K562 (cell line): ENCODE measurements around the gene SMAD3. TPM values are rescaled to one million over a fixed set of nuclear protein-coding genes. Genes with fewer than 3 reads are reported as not detected.

Experiments used
- ARID1B ChIP-seq: fragments of 450-650 bp; IDR thresholded peaks from 2 replicates; pipeline ENCODE4 v1.6.1; 2016; ENCODE audit warnings: antibody characterized with exemption, mild to moderate bottlenecking, inconsistent platforms
- CBFA2T3 ChIP-seq: fragments of 450-650 bp; IDR thresholded peaks from 2 replicates; pipeline ENCODE4 v1.6.1; 2017
- CXXC5 ChIP-seq: fragments of 250-450 bp; sonication (Bioruptor Pico); IDR thresholded peaks from 2 replicates; pipeline ENCODE4 v1.8.0; 2022; ENCODE audit warnings: inconsistent platforms, mild to moderate bottlenecking, moderate library complexity
- EP300 ChIP-seq: IDR thresholded peaks from 2 replicates; pipeline ENCODE4 v1.6.1; 2012; ENCODE audit warnings: low read length, improper control_type of control experiment
- KLF6 ChIP-seq: fragments of 250-450 bp; sonication (Bioruptor Pico); IDR thresholded peaks from 2 replicates; pipeline ENCODE4 v1.4.0; 2020; ENCODE audit warnings: mild to moderate bottlenecking, moderate library complexity, borderline replicate concordance
- MTA2 ChIP-seq: fragments of 450-650 bp; IDR thresholded peaks from 2 replicates; pipeline ENCODE4 v1.6.1; 2016; ENCODE audit warnings: low read depth
- MYNN ChIP-seq, 2 experiments: sonication (generic); formaldehyde crosslinking in 1 of 2; IDR thresholded peaks; 2 replicates each; pipeline versions ENCODE4 v1.5.0 to v1.6.1; 2016 to 2020; ENCODE audit warnings: antibody characterized with exemption in 1 of 2, missing genetic modification reagents in 1 of 2
- NCOA2 ChIP-seq, 2 experiments: fragments of 450-650 bp; IDR thresholded peaks; 2 replicates each; pipeline ENCODE4 v1.6.1; 2018; ENCODE audit warnings: mild to moderate bottlenecking in 2 of 2, moderate library complexity in 1 of 2; ENCODE audit not compliant: partially characterized antibody in 2 of 2
- NFIX ChIP-seq: fragments of 250-450 bp; sonication (Bioruptor Pico); IDR thresholded peaks from 2 replicates; pipeline ENCODE4 v1.4.0; 2020; ENCODE audit warnings: low read depth, mild to moderate bottlenecking, moderate library complexity
- TCF3 ChIP-seq: sonication (generic); formaldehyde crosslinking; IDR thresholded peaks from 2 replicates; pipeline ENCODE4 v1.4.0; 2020; ENCODE audit warnings: mild to moderate bottlenecking, missing genetic modification reagents
- TOE1 ChIP-seq, 2 experiments: fragments of 450-650 bp in 1 of 2; sonication (generic) in 1 of 2; formaldehyde crosslinking in 1 of 2; IDR thresholded peaks; 2 replicates each; pipeline versions ENCODE4 v1.7.1 to v1.8.0; 2016 to 2022; ENCODE audit warnings: borderline replicate concordance in 2 of 2, mild to moderate bottlenecking in 2 of 2, antibody characterized with exemption in 1 of 2, inconsistent platforms in 1 of 2, low read depth in 1 of 2, missing genetic modification reagents in 1 of 2, moderate library complexity in 1 of 2
- ZKSCAN3 ChIP-seq: fragments of 250-450 bp; sonication (Bioruptor Pico); IDR thresholded peaks from 2 replicates; pipeline ENCODE4 v1.4.0; 2020
- ZNF766 ChIP-seq: fragments of 200-800 bp; sonication (Bioruptor generic); conservative IDR thresholded peaks from 2 replicates; pipeline ENCODE4 v1.6.1; 2016; ENCODE audit warnings: missing genetic modification characterization, missing compliant biosample characterization
- polyA plus RNA-seq, 8 experiments: library from polyadenylated mRNA; depleted of rRNA in 4 of 8; stranded (reverse) in 5 of 8; unstranded in 3 of 8; fragments of >200 nt; fragmentation: Nextera tagmentation in 2 of 8; fragmentation: Illumina TruSeq in 1 of 8; extraction: Ambion mirVana in 2 of 8; extraction: Trizol in 1 of 8; gene quantifications; 2 replicates each; pipeline versions ENCODE4 v1.2.1 to v1.2.3, GENCODE V29; 2011 to 2014; ENCODE audit warnings: inconsistent platforms in 1 of 8, missing spikeins in 1 of 8
- total RNA-seq, 7 experiments: library from RNA; depleted of rRNA in 6 of 7; stranded (reverse); fragments of >200 nt in 6 of 7; fragmentation: Illumina TruSeq in 2 of 7; extraction: Trizol in 2 of 7; gene quantifications; 2 replicates each; pipeline versions ENCODE4 v1.2.1 to v1.2.3, GENCODE V29; 2011 to 2021; ENCODE audit warnings: low replicate concordance in 1 of 7
- TF ChIP-seq, protein P1 (sequence below): fragments of 450-650 bp; IDR thresholded peaks from 2 replicates; pipeline ENCODE4 v1.6.1; 2016
- TF ChIP-seq, protein P2 (sequence below): IDR thresholded peaks from 2 replicates; pipeline ENCODE4 v1.6.1; 2011; ENCODE audit not compliant: insufficient read length; ENCODE audit errors: extremely low read depth

SMAD3 gene
- total and polyA plus RNA-seq, 9 of the 15 experiments (the other 6 are each of a cell fraction or from before 2014, with no cell fraction given) = 4.3 to 39.2 (median 11.1) TPM

DNA sequence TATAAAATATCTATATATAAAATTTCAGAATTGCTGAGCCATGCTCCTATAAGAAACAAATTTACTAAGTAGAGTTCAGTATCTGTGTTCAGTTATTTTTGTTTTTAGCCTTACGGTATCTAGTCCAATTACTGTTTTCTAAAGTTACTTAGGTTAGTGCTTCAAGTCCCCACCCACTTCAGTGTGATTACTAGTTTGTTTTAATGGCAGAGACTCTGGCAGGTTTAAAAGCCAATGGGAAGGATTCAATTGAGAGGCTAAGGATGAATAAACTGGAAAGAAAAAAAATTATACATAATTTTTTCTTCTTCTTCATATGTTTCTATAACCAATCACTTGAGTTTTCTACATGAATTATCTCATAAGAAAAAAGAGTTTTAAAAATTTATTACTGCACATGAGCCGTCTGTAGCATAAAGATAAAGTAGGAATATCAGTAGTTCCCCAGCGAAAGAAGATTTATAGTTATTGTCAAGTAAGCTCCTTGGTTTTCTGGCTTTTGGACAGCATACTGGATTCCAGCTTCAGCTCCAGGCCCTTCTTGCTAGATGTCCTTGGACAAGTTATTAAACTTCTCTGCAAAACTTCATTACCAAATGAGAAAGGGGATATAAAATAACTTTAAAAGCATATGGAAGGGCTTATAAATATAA, 142.3 kb downstream of the SMAD3 start (continued):
- TF ChIP-seq, protein P1, sequence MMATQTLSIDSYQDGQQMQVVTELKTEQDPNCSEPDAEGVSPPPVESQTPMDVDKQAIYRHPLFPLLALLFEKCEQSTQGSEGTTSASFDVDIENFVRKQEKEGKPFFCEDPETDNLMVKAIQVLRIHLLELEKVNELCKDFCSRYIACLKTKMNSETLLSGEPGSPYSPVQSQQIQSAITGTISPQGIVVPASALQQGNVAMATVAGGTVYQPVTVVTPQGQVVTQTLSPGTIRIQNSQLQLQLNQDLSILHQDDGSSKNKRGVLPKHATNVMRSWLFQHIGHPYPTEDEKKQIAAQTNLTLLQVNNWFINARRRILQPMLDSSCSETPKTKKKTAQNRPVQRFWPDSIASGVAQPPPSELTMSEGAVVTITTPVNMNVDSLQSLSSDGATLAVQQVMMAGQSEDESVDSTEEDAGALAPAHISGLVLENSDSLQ = peak; percentile 69
- TF ChIP-seq, protein P2, sequence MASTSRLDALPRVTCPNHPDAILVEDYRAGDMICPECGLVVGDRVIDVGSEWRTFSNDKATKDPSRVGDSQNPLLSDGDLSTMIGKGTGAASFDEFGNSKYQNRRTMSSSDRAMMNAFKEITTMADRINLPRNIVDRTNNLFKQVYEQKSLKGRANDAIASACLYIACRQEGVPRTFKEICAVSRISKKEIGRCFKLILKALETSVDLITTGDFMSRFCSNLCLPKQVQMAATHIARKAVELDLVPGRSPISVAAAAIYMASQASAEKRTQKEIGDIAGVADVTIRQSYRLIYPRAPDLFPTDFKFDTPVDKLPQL = no peak
- TF ChIP-seq CBFA2T3 (peak; percentile 62), ZNF766 (CRISPR knock-in tag) (0 out of 2 replicates have a peak, but pooled peaks have one; percentile 22), KLF6 (no peak), EP300 (peak; percentile 13; the same call in 1 of the 2 replicates), MYNN (IDR thresholded peaks at IDR 0.05) (no peak), MYNN (CRISPR knock-in tag; IDR thresholded peaks at IDR 0.05) (no peak), ARID1B (peak; percentile 76), NCOA2 (IDR thresholded peaks at IDR 0.05; ENCODE audit: partially characterized antibody in 2 of 2) (no peak), ZKSCAN3 (no peak), CXXC5 (CRISPR knock-in tag) (0 out of 2 replicates have a peak, but pooled peaks have one; percentile 16), TOE1 (IDR thresholded peaks at IDR 0.05; ENCODE audit: borderline replicate concordance) (no peak), TOE1 (CRISPR knock-in tag; IDR thresholded peaks at IDR 0.05; ENCODE audit: borderline replicate concordance, low read depth) (no peak), NFIX (CRISPR knock-in tag) (no peak), MTA2 (0 out of 2 replicates have a peak, but pooled peaks have one; percentile 12), TCF3 (CRISPR knock-in tag) (peak; percentile 71)
- TF ChIP-seq, all 486 proteins: peak for 20
